ENCODE measurements around the gene GRB10.

- TF ChIP-seq CTCF (IDR thresholded peaks at IDR 0.05; ENCODE audit: control extremely low read depth in 1 of 3, insufficient read depth in 1 of 3, low read depth in 1 of 3, low read length in 3 of 3) (no peak), EGR1 (IDR thresholded peaks at IDR 0.05; ENCODE audit: borderline replicate concordance, low read depth, low read length) (no peak), MAX (IDR thresholded peaks at IDR 0.05) (no peak), RAD21 (IDR thresholded peaks at IDR 0.05 in 1 of 2, conservative IDR thresholded peaks at IDR 0.05 in 1 of 2; ENCODE audit: low read depth in 2 of 2, low read length in 2 of 2) (no peak), POLR2A (IDR thresholded peaks at IDR 0.05; ENCODE audit: control extremely low read depth in 1 of 2, low read depth in 2 of 2, low read length in 2 of 2) (no peak), BCL11A (IDR thresholded peaks at IDR 0.05; ENCODE audit: low read depth in 2 of 2, low read length in 2 of 2) (no peak), BRCA1 (IDR thresholded peaks at IDR 0.05; ENCODE audit: low read depth, low read length) (no peak), POLR2AphosphoS5 (IDR thresholded peaks at IDR 0.05; ENCODE audit: low read depth, low read length) (no peak), GTF2F1 (IDR thresholded peaks at IDR 0.05; ENCODE audit: borderline replicate concordance, low read depth, low read length) (no peak), EZH2 (IDR thresholded peaks at IDR 0.05; ENCODE audit: low read depth, low read length, severe bottlenecking) (no peak)
Measured at GRCh38 chr7:50728184-50728583, 54.5 kb downstream of the GRB10 start.

All from H1 (cell line).